HepG2 (cell line): ENCODE measurements around the gene ABHD4. TPM values are rescaled to one million over a fixed set of nuclear protein-coding genes. Genes with fewer than 3 reads are reported as not detected.
A peak's percentile ranks its signal among the peaks of the same experiment; 100 is the strongest.

Source experiments
- ARID2 ChIP-seq: sonication (generic); formaldehyde crosslinking; IDR thresholded peaks from 2 replicates; pipeline ENCODE4 v1.8.1; 2022; ENCODE audit warnings: mild to moderate bottlenecking, missing genetic modification reagents, borderline replicate concordance
- ASH2L ChIP-seq: fragments of 300-600, 200-600 bp; sonication (generic); IDR thresholded peaks from 2 replicates; pipeline ENCODE4 v1.7.0; 2017; ENCODE audit warnings: low read depth, mild to moderate bottlenecking, moderate library complexity, mixed read lengths, low read length; ENCODE audit not compliant: insufficient read length
- BATF2 ChIP-seq: sonication (generic); formaldehyde crosslinking; IDR thresholded peaks from 2 replicates; pipeline ENCODE4 v1.8.0; 2022; ENCODE audit warnings: mild to moderate bottlenecking, missing genetic modification reagents, moderate library complexity
- ERF ChIP-seq: IDR thresholded peaks from 2 replicates; pipeline ENCODE4 v1.6.1; 2018; ENCODE audit warnings: missing biosample characterization, missing genetic modification reagents
- HHEX ChIP-seq: IDR thresholded peaks from 2 replicates; pipeline ENCODE4 v1.6.1; 2016; ENCODE audit warnings: control low read depth
- HOXA3 ChIP-seq: sonication (generic); formaldehyde crosslinking; IDR thresholded peaks from 2 replicates; pipeline ENCODE4 v1.5.0; 2020; ENCODE audit warnings: missing genetic modification reagents
- KDM3A ChIP-seq: IDR thresholded peaks from 2 replicates; pipeline ENCODE4 v1.6.1; 2018; ENCODE audit warnings: low read depth, missing compliant biosample characterization
- KLF16 ChIP-seq, 2 experiments: sonication (generic) in 1 of 2; formaldehyde crosslinking in 1 of 2; IDR thresholded peaks; 2 replicates each; pipeline versions ENCODE4 v1.6.1 to v1.8.0; 2016 to 2023; ENCODE audit warnings: missing genetic modification reagents in 2 of 2, missing compliant biosample characterization in 1 of 2
- MTA1 ChIP-seq: sonication (generic); formaldehyde crosslinking; IDR thresholded peaks from 2 replicates; pipeline ENCODE4 v1.4.0; 2020; ENCODE audit warnings: missing genetic modification reagents, mild to moderate bottlenecking, borderline replicate concordance
- NR2F2 ChIP-seq: IDR thresholded peaks from 2 replicates; pipeline ENCODE4 v1.6.1; 2012; ENCODE audit warnings: low read depth, inconsistent platforms, borderline replicate concordance
- PAX8 ChIP-seq: sonication (generic); formaldehyde crosslinking; IDR thresholded peaks from 2 replicates; pipeline ENCODE4 v1.8.0; 2022; ENCODE audit warnings: mild to moderate bottlenecking, missing genetic modification reagents, borderline replicate concordance
- REPIN1 ChIP-seq: sonication (generic); formaldehyde crosslinking; IDR thresholded peaks from 2 replicates; pipeline ENCODE4 v1.8.0; 2022; ENCODE audit warnings: missing genetic modification reagents, low read depth, mild to moderate bottlenecking, borderline replicate concordance
- SNAPC2 ChIP-seq: sonication (generic); formaldehyde crosslinking; IDR thresholded peaks from 2 replicates; pipeline ENCODE4 v1.8.1; 2022; ENCODE audit warnings: mild to moderate bottlenecking, missing genetic modification reagents
- THYN1 ChIP-seq: sonication (generic); formaldehyde crosslinking; IDR thresholded peaks from 2 replicates; pipeline ENCODE4 v1.8.1; 2023; ENCODE audit warnings: low read depth, mild to moderate bottlenecking, moderate library complexity, missing genetic modification reagents, borderline replicate concordance
- XBP1 ChIP-seq: sonication (generic); formaldehyde crosslinking; IDR thresholded peaks from 2 replicates; pipeline ENCODE4 v1.5.0; 2020; ENCODE audit warnings: missing genetic modification reagents
- ZBTB25 ChIP-seq: IDR thresholded peaks from 2 replicates; pipeline ENCODE4 v1.6.1; 2018; ENCODE audit warnings: missing genetic modification reagents
- ZBTB33 ChIP-seq: sonication (generic); formaldehyde crosslinking; IDR thresholded peaks from 2 replicates; pipeline ENCODE4 v1.4.0; 2020; ENCODE audit warnings: missing genetic modification reagents
- ZNF121 ChIP-seq: sonication (generic); formaldehyde crosslinking; IDR thresholded peaks from 2 replicates; pipeline ENCODE4 v1.5.0; 2020; ENCODE audit warnings: mild to moderate bottlenecking, missing genetic modification reagents
- ZNF18 ChIP-seq: sonication (generic); formaldehyde crosslinking; IDR thresholded peaks from 2 replicates; pipeline ENCODE4 v1.8.0; 2022; ENCODE audit warnings: mild to moderate bottlenecking, missing genetic modification reagents; ENCODE audit not compliant: insufficient replicate concordance
- ZNF598 ChIP-seq: sonication (generic); formaldehyde crosslinking; IDR thresholded peaks from 2 replicates; pipeline ENCODE4 v1.5.1; 2020; ENCODE audit warnings: mild to moderate bottlenecking, missing genetic modification reagents, borderline replicate concordance
- ZNF607 ChIP-seq: sonication (generic); formaldehyde crosslinking; IDR thresholded peaks from 2 replicates; pipeline ENCODE4 v1.5.1; 2020; ENCODE audit warnings: missing genetic modification reagents, mild to moderate bottlenecking, borderline replicate concordance
- ZNF780A ChIP-seq: sonication (generic); formaldehyde crosslinking; IDR thresholded peaks from 2 replicates; pipeline ENCODE4 v1.8.0; 2022; ENCODE audit warnings: mild to moderate bottlenecking, missing genetic modification reagents, moderate library complexity
- ZZZ3 ChIP-seq: sonication (generic); formaldehyde crosslinking; IDR thresholded peaks from 2 replicates; pipeline ENCODE4 v1.4.0; 2020; ENCODE audit warnings: missing genetic modification reagents, mild to moderate bottlenecking, borderline replicate concordance
- polyA plus RNA-seq, 8 experiments: library from polyadenylated mRNA; depleted of rRNA in 3 of 8; stranded (reverse) in 7 of 8; unstranded in 1 of 8; fragments of >200 nt; fragmentation: Illumina TruSeq in 4 of 8; extraction: Trizol in 4 of 8; gene quantifications; 2 replicates each; pipeline versions ENCODE4 v1.2.1 to v1.2.3, GENCODE V29; 2011 to 2016; ENCODE audit warnings: low read depth in 4 of 8, missing spikeins in 1 of 8, mixed read lengths in 1 of 8; ENCODE audit not compliant: insufficient read depth in 1 of 8
- total RNA-seq, 5 experiments: library from RNA; depleted of rRNA; stranded (reverse); fragments of >200 nt; fragmentation: Illumina TruSeq; extraction: Trizol; gene quantifications; 2 replicates each; pipeline ENCODE4 v1.2.3, GENCODE V29; 2016; ENCODE audit warnings: low read depth in 1 of 5

Gene ABHD4
- total and polyA plus RNA-seq, 2 of the 13 experiments (the other 11 are each of a cell fraction or from before 2014, with no cell fraction given): 16.1 to 47.5 TPM

- TF ChIP-seq ZNF598 (CRISPR knock-in tag) (peak; percentile 94; the same call in 1 of the 2 replicates), KDM3A (CRISPR knock-in tag) (0 out of 2 replicates have a peak, but pooled peaks have one; percentile 55), ZZZ3 (CRISPR knock-in tag) (no peak), ERF (CRISPR knock-in tag) (peak; percentile 74), THYN1 (no peak), ZNF18 (CRISPR knock-in tag) (peak; percentile 92), ARID2 (peak; percentile 69; the same call in 1 of the 2 replicates), PAX8 (CRISPR knock-in tag) (peak; percentile 82; the same call in 1 of the 2 replicates), ZNF780A (CRISPR knock-in tag) (0 out of 2 replicates have a peak, but pooled peaks have one; percentile 20), KLF16 (CRISPR knock-in tag; IDR thresholded peaks at IDR 0.05) (peak; percentile 36 to 41; a peak in 2 of 4 replicates), REPIN1 (CRISPR knock-in tag) (0 out of 2 replicates have a peak, but pooled peaks have one; percentile 40), SNAPC2 (CRISPR knock-in tag) (no peak), ASH2L (peak; percentile 89), XBP1 (CRISPR knock-in tag) (no peak), MTA1 (CRISPR knock-in tag) (peak; percentile 97; the same call in 1 of the 2 replicates), NR2F2 (peak; percentile 73; the same call in 1 of the 2 replicates), ZNF607 (peak; percentile 94), BATF2 (CRISPR knock-in tag) (no peak), ZBTB33 (CRISPR knock-in tag) (no peak), HOXA3 (CRISPR knock-in tag) (peak; percentile 88), HHEX (CRISPR knock-in tag) (no peak), ZNF121 (CRISPR knock-in tag) (peak; percentile 75; the same call in 1 of the 2 replicates), ZBTB25 (no peak)
Observed at GRCh38 chr14:22598099-22598895, at the start of gene ABHD4 (continued).
